ENCODE results near the gene OR6B1. TPM values are rescaled to one million over a fixed set of nuclear protein-coding genes. Genes with fewer than 3 reads are reported as not detected.

The OR6B1 gene
- total RNA-seq, 1 donor from 2014 or later, result not detected

GRCh38 chr7:144032985-144033709 is 33.0 kb downstream of the OR6B1 start:
- DNase-seq (ENCODE audit: low read depth), result no peak
- TF ChIP-seq CTCF (IDR thresholded peaks at IDR 0.05; ENCODE audit: insufficient read depth, low read length, poor library complexity, severe bottlenecking), result no peak
- H3K36me3 ChIP-seq (ENCODE audit: control insufficient read depth, insufficient read depth, low read length), result no peaks in the 10 kb centered on the region
- no peaks in the 10 kb centered on the region for H3K27me3 ChIP-seq (ENCODE audit: control insufficient read depth, insufficient read depth, low read length)
- no peak overlapping the region for H3K4me3 ChIP-seq (ENCODE audit: low read depth, low read length)

GRCh38 chr7:144035385-144035784 is 35.3 kb downstream of the OR6B1 start:
- H3K27me3 ChIP-seq (ENCODE audit: control insufficient read depth, insufficient read depth, low read length), result no peaks in the 10 kb centered on the region
- no peak overlapping the region for H3K4me3 ChIP-seq (ENCODE audit: low read depth, low read length)
- TF ChIP-seq CTCF (IDR thresholded peaks at IDR 0.05; ENCODE audit: insufficient read depth, low read length, poor library complexity, severe bottlenecking), result no peak
- H3K36me3 ChIP-seq (ENCODE audit: control insufficient read depth, insufficient read depth, low read length), result no peaks in the 10 kb centered on the region
- no peak for DNase-seq (ENCODE audit: low read depth)

GRCh38 chr7:144036302-144036885 is 36.3 kb downstream of the OR6B1 start:
- Histone ChIP-seq H3K4me3 (ENCODE audit: low read depth, low read length) (no peak overlapping the region), H3K36me3 (ENCODE audit: control insufficient read depth, insufficient read depth, low read length) (no peaks in the 10 kb centered on the region), H3K27me3 (ENCODE audit: control insufficient read depth, insufficient read depth, low read length) (no peaks in the 10 kb centered on the region)
- no peak for TF ChIP-seq CTCF (IDR thresholded peaks at IDR 0.05; ENCODE audit: insufficient read depth, low read length, poor library complexity, severe bottlenecking)
- no peak for DNase-seq (ENCODE audit: low read depth)

- TF ChIP-seq CTCF (IDR thresholded peaks at IDR 0.05; ENCODE audit: insufficient read depth, low read length, poor library complexity, severe bottlenecking), result no peak
- Histone ChIP-seq H3K36me3 (ENCODE audit: control insufficient read depth, insufficient read depth, low read length) (no peaks in the 10 kb centered on the region), H3K27me3 (ENCODE audit: control insufficient read depth, insufficient read depth, low read length) (no peaks in the 10 kb centered on the region), H3K4me3 (ENCODE audit: low read depth, low read length) (no peak overlapping the region)
- DNase-seq (ENCODE audit: low read depth), result no peak
Measured at GRCh38 chr7:144037414-144038035, 37.4 kb downstream of the OR6B1 start.

- Histone ChIP-seq H3K4me3 (ENCODE audit: low read depth, low read length) (no peak overlapping the region), H3K36me3 (ENCODE audit: control insufficient read depth, insufficient read depth, low read length) (no peaks in the 10 kb centered on the region), H3K27me3 (ENCODE audit: control insufficient read depth, insufficient read depth, low read length) (no peaks in the 10 kb centered on the region)
- DNase-seq (ENCODE audit: low read depth), result no peak
- no peak for TF ChIP-seq CTCF (IDR thresholded peaks at IDR 0.05; ENCODE audit: insufficient read depth, low read length, poor library complexity, severe bottlenecking)
Measured at GRCh38 chr7:144038887-144039286, 38.8 kb downstream of the OR6B1 start.
